Right cardiac atrium (tissue), 5 donors: ENCODE measurements around the gene REEP6. TPM values are rescaled to one million over a fixed set of nuclear protein-coding genes. Genes with fewer than 3 reads are reported as not detected.

Source experiments
- polyA plus RNA-seq: library from polyadenylated mRNA; stranded (reverse); fragments of 200-250 nt; gene quantifications from one replicate; pipeline ENCODE4 v1.2.3, GENCODE V29; 2013
- total RNA-seq, 4 donors: library from RNA; stranded (reverse); fragmentation: NEBNext Ultra II Directional; extraction: Animal tissue kit (Norgen Biotek cat#: 25700); gene quantifications; one replicate each; pipeline ENCODE4 v1.2.1, GENCODE V29; 2021
- donor health status: healthy with polysubstance abuse.
- donor health status: DM: no; HTN: yes; CAD: no.
- donor health status: DM: no; HTN: no; CAD: no.
- donor health status: DM: no; HTN: yes; CAD: no; lungs with severe emphysema.
- donor health status: DM: yes; HTN: yes; CAD: no.

REEP6 gene
- total and polyA plus RNA-seq, 5 donors = 1.1 to 7.5 (median 1.5) TPM

Other genes starting within 250 kb of the REEP6 start
- gene ATP5F1D, start 249.4 kb upstream of the REEP6 start, total RNA-seq = 100 to 1,000 TPM; 490 to 706 (median 622) TPM
- 660 TPM for gene ATP5F1D, start 249.4 kb upstream of the REEP6 start, polyA plus RNA-seq
- gene MIDN, start 242.6 kb upstream of the REEP6 start, total RNA-seq = 100 to 1,000 TPM in 1 of 4 donors, 10 to 100 TPM in 3; 50.2 to 123 (median 62.4) TPM
- gene MIDN, start 242.6 kb upstream of the REEP6 start, polyA plus RNA-seq = 45.6 TPM
- 100 to 1,000 TPM; 288 to 417 (median 333) TPM for gene CIRBP, start 221.8 kb upstream of the REEP6 start, total RNA-seq
- gene CIRBP, start 221.8 kb upstream of the REEP6 start, polyA plus RNA-seq = 370 TPM
- 10 to 100 TPM; 15.9 to 18.1 (median 17.0) TPM for gene FAM174C, start 215.7 kb upstream of the REEP6 start, total RNA-seq
- 25.3 TPM for gene FAM174C, start 215.7 kb upstream of the REEP6 start, polyA plus RNA-seq
- not detected for gene EFNA2, start 205.3 kb upstream of the REEP6 start, total RNA-seq
- gene EFNA2, start 205.3 kb upstream of the REEP6 start, polyA plus RNA-seq = not detected
- 100 to 1,000 TPM; 209 to 294 (median 259) TPM for gene NDUFS7, start 107.3 kb upstream of the REEP6 start, total RNA-seq
- gene NDUFS7, start 107.3 kb upstream of the REEP6 start, polyA plus RNA-seq = 437 TPM
- gene GAMT, start 89.6 kb upstream of the REEP6 start, total RNA-seq = 10 to 100 TPM; 49.2 to 76.2 (median 66.4) TPM
- gene GAMT, start 89.6 kb upstream of the REEP6 start, polyA plus RNA-seq = 124 TPM
- gene DAZAP1, start 83.6 kb upstream of the REEP6 start, total RNA-seq = 10 to 100 TPM; 78.7 to 92.1 (median 85.0) TPM
- gene DAZAP1, start 83.6 kb upstream of the REEP6 start, polyA plus RNA-seq = 65.3 TPM
- 100 to 1,000 TPM; 635 to 772 (median 696) TPM for gene RPS15, start 52.8 kb upstream of the REEP6 start, total RNA-seq
- gene RPS15, start 52.8 kb upstream of the REEP6 start, polyA plus RNA-seq = 1,857 TPM
- gene APC2, start 41.1 kb upstream of the REEP6 start, total RNA-seq = under 1 TPM; 0.45 to 0.88 (median 0.68) TPM
- gene APC2, start 41.1 kb upstream of the REEP6 start, polyA plus RNA-seq = 0.61 TPM
- 10 to 100 TPM; 14.4 to 19.2 (median 18.1) TPM for gene C19orf25, start 12.0 kb upstream of the REEP6 start, total RNA-seq
- 23.6 TPM for gene C19orf25, start 12.0 kb upstream of the REEP6 start, polyA plus RNA-seq
- gene PCSK4, start 831 bp upstream of the REEP6 start, total RNA-seq = 1 to 10 TPM in 3 of 4 donors, under 1 TPM in 1; 0.33 to 2.4 (median 1.4) TPM
- gene PCSK4, start 831 bp upstream of the REEP6 start, polyA plus RNA-seq = 1.7 TPM
- 10 to 100 TPM; 13.6 to 23.7 (median 19.7) TPM for gene ADAMTSL5, start 21.8 kb downstream of the REEP6 start, total RNA-seq
- gene ADAMTSL5, start 21.8 kb downstream of the REEP6 start, polyA plus RNA-seq = 10.9 TPM
- gene PLK5, start 32.9 kb downstream of the REEP6 start, total RNA-seq = not detected
- 0.11 TPM for gene PLK5, start 32.9 kb downstream of the REEP6 start, polyA plus RNA-seq
- 10 to 100 TPM in 3 of 4 donors, 1 to 10 TPM in 1; 9.5 to 12.4 (median 11.7) TPM for gene MEX3D, start 77.1 kb downstream of the REEP6 start, total RNA-seq
- 4.4 TPM for gene MEX3D, start 77.1 kb downstream of the REEP6 start, polyA plus RNA-seq
- 10 to 100 TPM; 45.8 to 63.0 (median 58.9) TPM for gene MBD3, start 101.7 kb downstream of the REEP6 start, total RNA-seq
- 96.2 TPM for gene MBD3, start 101.7 kb downstream of the REEP6 start, polyA plus RNA-seq
- 100 to 1,000 TPM; 639 to 958 (median 854) TPM for gene UQCR11, start 114.3 kb downstream of the REEP6 start, total RNA-seq
- gene UQCR11, start 114.3 kb downstream of the REEP6 start, polyA plus RNA-seq = 472 TPM
- gene TCF3, start 161.4 kb downstream of the REEP6 start, total RNA-seq = 10 to 100 TPM; 20.1 to 23.6 (median 22.4) TPM
- gene TCF3, start 161.4 kb downstream of the REEP6 start, polyA plus RNA-seq = 15.3 TPM